GM19239 (cell line): ENCODE data around the gene PTMS.
A peak's percentile ranks its signal among the peaks of the same experiment; 100 is the strongest.

Source experiments
- DNase-seq: peaks from one replicate; pipeline ENCODE4 v3.0.0; 2011; ENCODE audit warnings: low spot score; ENCODE audit not compliant: insufficient read length
- FAIRE-seq: peaks from 2 replicates; lab custom pipeline; 2011; peaks lifted over from hg19 to GRCh38; lab: Jason Lieb, UNC

PTMS gene

GRCh38 chr12:6784761-6785160 is 18.6 kb downstream of the PTMS start:
- no peak for FAIRE-seq
- DNase-seq = no peak

GRCh38 chr12:6786416-6787094 is 20.4 kb downstream of the PTMS start:
- FAIRE-seq (no peak), DNase-seq (no peak)

GRCh38 chr12:6787309-6787708 is 21.1 kb downstream of the PTMS start:
- FAIRE-seq (no peak), DNase-seq (no peak)

GRCh38 chr12:6788972-6789924 is 23.1 kb downstream of the PTMS start, which contains the start of gene CD4:
TSS of gene CD4 (plus strand) at chr12:6789528. CDS start at chr12:6800139, 10,611 bp downstream.
- FAIRE-seq = no peak
- no peak for DNase-seq

- DNase-seq = no peak
- FAIRE-seq = no peak
Observed at GRCh38 chr12:6790496-6791150, 24.5 kb downstream of the PTMS start.

- FAIRE-seq = no peak
- no peak for DNase-seq
Observed at GRCh38 chr12:6791931-6792520, 25.9 kb downstream of the PTMS start.

GRCh38 chr12:6792522-6793201 is 26.5 kb downstream of the PTMS start:
- DNase-seq (no peak), FAIRE-seq (peak; percentile 18)

GRCh38 chr12:6795088-6795487 is 28.9 kb downstream of the PTMS start:
- FAIRE-seq = no peak
- DNase-seq = no peak

- FAIRE-seq = no peak
- DNase-seq = no peak
Observed at GRCh38 chr12:6796576-6796975, 30.4 kb downstream of the PTMS start.

- no peak for DNase-seq
- FAIRE-seq = no peak
Observed at GRCh38 chr12:6799147-6799546, 33.0 kb downstream of the PTMS start.

GRCh38 chr12:6807170-6807569 is 41.0 kb downstream of the PTMS start:
- FAIRE-seq (no peak), DNase-seq (no peak)

GRCh38 chr12:6809056-6809455 is 42.9 kb downstream of the PTMS start:
- no peak for DNase-seq
- no peak for FAIRE-seq

GRCh38 chr12:6810758-6811157 is 44.6 kb downstream of the PTMS start:
- FAIRE-seq (no peak), DNase-seq (no peak)

GRCh38 chr12:6813363-6813762 is 47.2 kb downstream of the PTMS start:
- DNase-seq (no peak), FAIRE-seq (no peak)

GRCh38 chr12:6816598-6816997 is 50.4 kb downstream of the PTMS start:
- FAIRE-seq = no peak
- DNase-seq = no peak

- DNase-seq (no peak), FAIRE-seq (no peak)
Observed at GRCh38 chr12:6817098-6817497, 50.9 kb downstream of the PTMS start.

- no peak for FAIRE-seq
Observed at GRCh38 chr12:6817662-6818157, 51.5 kb downstream of the PTMS start.

GRCh38 chr12:6818222-6818621 is 52.1 kb downstream of the PTMS start:
- DNase-seq (no peak), FAIRE-seq (no peak)

More at GRCh38 chr12:6817662-6818157, 51.5 kb downstream of the PTMS start:
- DNase-seq = no peak

GRCh38 chr12:6818645-6819044 is 52.5 kb downstream of the PTMS start:
- FAIRE-seq = no peak
- DNase-seq = no peak
